Psoas muscle (tissue), 8 donors: Measurements from ENCODE around the gene KLK13. TPM values are rescaled to one million over a fixed set of nuclear protein-coding genes. Genes with fewer than 3 reads are reported as not detected.

Experiments
- ATAC-seq, 4 donors: fragments of 200-7000 bp; cut with Tn5 transposase; one replicate each; pipeline ENCODE4 v1.9.1; 2020; ENCODE audit warnings: moderate library complexity in 3 of 4, mild to moderate bottlenecking in 2 of 4
- DNase-seq, 2 donors: peaks; one replicate each; pipeline ENCODE4 v3.0.0-alpha.2; 2020
- H3K27ac ChIP-seq: fragments of 200-600 bp; one replicate; pipeline ENCODE4 v1.8.0; 2022
- H3K27me3 ChIP-seq, 3 donors: fragments of 200-600 bp in 1 of 3; one replicate each; pipeline versions ENCODE4 v1.6.1 to v1.8.0; 2013 to 2022; ENCODE audit warnings: low read length in 2 of 3, mild to moderate bottlenecking in 2 of 3, moderate library complexity in 1 of 3; ENCODE audit not compliant: insufficient read depth in 3 of 3
- H3K36me3 ChIP-seq, 2 donors: fragments of 200-600 bp in 1 of 2; one replicate each; pipeline versions ENCODE4 v1.6.1 to v1.8.0; 2013 to 2022; ENCODE audit warnings: low read depth in 1 of 2, mild to moderate bottlenecking in 1 of 2, moderate library complexity in 1 of 2; ENCODE audit not compliant: insufficient read depth in 1 of 2
- H3K4me1 ChIP-seq: fragments of 200-600 bp; one replicate; pipeline ENCODE4 v1.8.0; 2022
- H3K4me3 ChIP-seq: fragments of 200-600 bp; one replicate; pipeline ENCODE4 v1.8.0; 2022; ENCODE audit warnings: mild to moderate bottlenecking
- H3K9me3 ChIP-seq: fragments of 200-600 bp; one replicate; pipeline ENCODE4 v1.8.0; 2022
- WGBS, 3 donors: extraction: QIAGEN DNeasy Blood & Tissue Kit; methylation state at CpG; one replicate each; pipeline versions ENCODE4 v1.1.6 to v1.1.7; 2013; 5-methylcytosine and 5-hydroxymethylcytosine counted together
- intact Hi-C, 2 donors: fragments of 100-400 bp; cut with DNase I; formaldehyde crosslinking; loops; one replicate each; pipeline versions ENCODE4 v1.11.0 to v1.14.2; 2022
- polyA plus RNA-seq, 3 donors: library from polyadenylated mRNA; stranded (reverse); fragments of 200-250 nt; gene quantifications; one replicate each; pipeline ENCODE4 v1.2.3, GENCODE V29; 2013
- total RNA-seq, 4 donors: library from RNA; stranded (reverse); fragmentation: NEBNext Ultra II Directional in 2 of 4; extraction: Animal tissue kit (Norgen Biotek cat#: 25700) in 2 of 4; gene quantifications; one replicate each; pipeline versions ENCODE4 v1.2.1 to v1.2.4, GENCODE V29; 2021 to 2023
- TF ChIP-seq, protein P1 (sequence below): fragments of 200-600 bp; IDR thresholded peaks from one replicate; pipeline ENCODE4 v1.8.0; 2022; ENCODE audit warnings: antibody characterized with exemption
- donor health status: healthy with polysubstance abuse.
- donor health status: DM: no; HTN: no; CAD: no; lungs with moderate emphysema.
- donor health status: Bipolar disorder and iron deficiency.
- donor health status: healthy.
- donor health status: DM: yes; HTN: yes; CAD: no.
- donor health status: DM: no; HTN: no; CAD: no.
- donor health status: DM: no; HTN: no; CAD: no.
- donor health status: DM: yes; HTN: yes; CAD: no.

The KLK13 gene
- total and polyA plus RNA-seq, 7 donors: 0.18 TPM; not detected in 6

DNA sequence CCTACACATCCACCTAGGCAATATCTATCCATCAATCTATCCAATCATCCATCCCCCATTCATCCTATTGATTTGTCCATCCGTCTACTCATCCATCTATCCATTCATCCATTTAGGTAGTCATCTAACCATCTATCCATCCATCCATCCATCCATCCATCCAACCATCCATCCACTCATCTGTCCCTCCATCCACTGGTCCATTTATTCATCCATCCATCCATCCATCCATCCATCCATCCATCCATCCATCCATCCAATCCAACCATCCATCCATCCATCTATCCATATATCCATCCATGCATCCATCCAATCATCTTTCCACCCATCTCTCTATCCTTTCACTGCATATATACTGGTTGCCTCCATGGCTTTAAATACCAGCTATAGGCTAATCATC, 3.9 kb downstream of the KLK13 start:
- Histone ChIP-seq H3K27ac (no peak overlapping the region), H3K4me1 (no peaks in the 10 kb centered on the region), H3K9me3 (no peaks in the 10 kb centered on the region), H3K27me3 (peaks cover 0 to 31% (median 2%) of the 10 kb centered on the region in 3 donors), H3K4me3 (no peak overlapping the region), H3K36me3 (no peaks in the 10 kb centered on the region)
- TF ChIP-seq, protein P1, sequence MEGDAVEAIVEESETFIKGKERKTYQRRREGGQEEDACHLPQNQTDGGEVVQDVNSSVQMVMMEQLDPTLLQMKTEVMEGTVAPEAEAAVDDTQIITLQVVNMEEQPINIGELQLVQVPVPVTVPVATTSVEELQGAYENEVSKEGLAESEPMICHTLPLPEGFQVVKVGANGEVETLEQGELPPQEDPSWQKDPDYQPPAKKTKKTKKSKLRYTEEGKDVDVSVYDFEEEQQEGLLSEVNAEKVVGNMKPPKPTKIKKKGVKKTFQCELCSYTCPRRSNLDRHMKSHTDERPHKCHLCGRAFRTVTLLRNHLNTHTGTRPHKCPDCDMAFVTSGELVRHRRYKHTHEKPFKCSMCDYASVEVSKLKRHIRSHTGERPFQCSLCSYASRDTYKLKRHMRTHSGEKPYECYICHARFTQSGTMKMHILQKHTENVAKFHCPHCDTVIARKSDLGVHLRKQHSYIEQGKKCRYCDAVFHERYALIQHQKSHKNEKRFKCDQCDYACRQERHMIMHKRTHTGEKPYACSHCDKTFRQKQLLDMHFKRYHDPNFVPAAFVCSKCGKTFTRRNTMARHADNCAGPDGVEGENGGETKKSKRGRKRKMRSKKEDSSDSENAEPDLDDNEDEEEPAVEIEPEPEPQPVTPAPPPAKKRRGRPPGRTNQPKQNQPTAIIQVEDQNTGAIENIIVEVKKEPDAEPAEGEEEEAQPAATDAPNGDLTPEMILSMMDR: no peak
- DNase-seq (no peak), ATAC-seq (no peak)
- intact Hi-C loops: no loop called here
- WGBS, 3 donors: 0 to 50% (median 0%) methylated on average over 1 of the region's 1 CpG

DNA sequence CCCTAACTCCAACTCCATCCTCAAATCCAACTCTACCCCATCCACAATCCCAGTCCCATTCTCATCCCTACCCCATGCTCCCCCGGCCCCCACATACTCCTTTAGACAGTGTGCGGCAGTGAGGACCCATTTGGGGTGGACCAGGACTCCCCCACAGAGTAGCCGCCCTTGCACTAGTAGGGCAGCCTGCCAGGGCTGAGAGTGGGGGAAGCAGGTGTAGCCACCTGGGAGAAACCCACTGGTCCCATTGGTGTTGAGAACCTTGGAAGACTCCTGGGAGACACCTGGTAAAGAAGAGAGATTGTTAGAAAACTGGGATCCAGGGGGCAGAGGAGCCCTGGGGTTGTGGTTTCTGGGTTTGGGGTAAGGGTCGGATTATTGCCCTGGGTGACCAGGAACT, 4.6 kb downstream of the KLK13 start:
- H3K27ac ChIP-seq: no peak overlapping the region
- H3K4me3 ChIP-seq: no peak overlapping the region
- peaks cover 0 to 25% (median 2%) of the 10 kb centered on the region in 3 donors for H3K27me3 ChIP-seq
- DNase-seq (no peak), ATAC-seq (no peak)
- H3K36me3 ChIP-seq: no peaks in the 10 kb centered on the region
- WGBS, 3 donors: 65 to 71% (median 69%) methylated on average over 4 of the region's 4 CpGs
- no peaks in the 10 kb centered on the region for H3K4me1 ChIP-seq
- intact Hi-C loops: no loop called here
- no peaks in the 10 kb centered on the region for H3K9me3 ChIP-seq
- TF ChIP-seq, protein P1: no peak

DNA sequence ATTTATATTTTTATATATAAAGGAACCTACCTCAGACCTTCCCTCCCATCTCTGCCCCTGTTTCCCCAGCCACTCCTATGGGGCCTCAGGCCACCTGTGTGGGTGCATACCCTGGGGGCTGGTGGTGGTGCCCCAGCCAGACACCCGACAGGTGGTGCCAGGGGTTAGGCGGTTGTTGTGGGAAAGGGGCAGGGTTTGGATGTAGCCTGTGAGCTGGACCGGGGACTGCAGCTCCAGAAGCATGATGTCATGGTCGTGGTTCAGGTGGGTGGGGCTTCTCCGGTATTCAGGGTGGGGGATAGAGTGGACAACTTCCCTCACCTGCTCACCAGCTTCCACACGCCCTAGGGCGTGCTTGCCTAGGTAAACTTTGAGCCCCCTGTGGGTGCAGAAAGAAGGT, 5.2 kb downstream of the KLK13 start:
- Histone ChIP-seq H3K4me3 (no peak overlapping the region), H3K27ac (no peak overlapping the region), H3K36me3 (no peaks in the 10 kb centered on the region), H3K4me1 (no peaks in the 10 kb centered on the region), H3K9me3 (no peaks in the 10 kb centered on the region), H3K27me3 (peaks cover 0 to 19% (median 2%) of the 10 kb centered on the region in 3 donors)
- DNase-seq (no peak), ATAC-seq (no peak)
- intact Hi-C loops: no loop called here
- TF ChIP-seq, protein P1: no peak
- WGBS, 3 donors: 66 to 74% (median 68%) methylated on average over 7 of the region's 7 CpGs

DNA sequence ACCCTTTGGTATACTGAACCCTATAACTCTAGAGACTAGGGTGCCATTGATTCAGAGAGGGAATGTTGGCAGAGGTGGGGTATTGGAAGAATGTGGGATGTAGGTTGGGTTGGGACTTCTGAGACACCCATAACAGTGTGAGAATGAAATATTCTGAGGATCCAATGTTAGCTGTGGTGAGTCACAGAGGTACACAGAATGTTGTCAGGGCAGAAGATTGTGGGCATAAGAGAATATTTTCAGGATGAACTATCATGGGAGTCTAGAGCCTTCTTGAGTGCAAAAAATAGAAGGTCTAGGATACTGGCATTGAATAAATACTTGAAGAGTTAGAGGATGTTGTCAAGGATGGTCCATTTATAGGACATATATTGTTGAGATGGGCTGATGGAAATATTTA, 9.0 kb downstream of the KLK13 start:
- DNase-seq (no peak), ATAC-seq (no peak)
- TF ChIP-seq, protein P1: no peak
- no peaks in the 10 kb centered on the region for H3K4me1 ChIP-seq
- H3K9me3 ChIP-seq: no peaks in the 10 kb centered on the region
- no peak overlapping the region for H3K4me3 ChIP-seq
- H3K36me3 ChIP-seq: no peaks in the 10 kb centered on the region
- no peaks in the 10 kb centered on the region for H3K27me3 ChIP-seq
- intact Hi-C loops: no loop called here
- no peak overlapping the region for H3K27ac ChIP-seq

DNA sequence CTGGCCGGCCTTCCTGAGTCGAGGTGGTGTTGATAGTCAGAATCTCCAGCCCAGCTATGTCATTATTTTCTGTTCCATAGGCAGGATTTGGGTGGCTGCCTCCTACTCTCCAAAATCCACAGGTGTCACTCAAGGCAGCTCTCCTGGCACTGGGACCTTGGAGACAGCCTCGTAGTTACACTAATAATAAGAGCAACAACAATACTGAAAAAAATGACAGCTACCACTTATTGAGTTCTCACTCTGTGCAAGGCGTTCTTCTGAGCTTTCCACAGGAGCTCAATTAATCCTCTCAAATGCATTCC, 17.9 kb downstream of the KLK13 start:
- WGBS, 3 donors: 0 to 5% (median 1%) methylated on average over 4 of the region's 4 CpGs
- TF ChIP-seq, protein P1: no peak
- Histone ChIP-seq H3K36me3 (no peaks in the 10 kb centered on the region), H3K27ac (no peak overlapping the region), H3K27me3 (peaks cover 0 to 1% (median 0%) of the 10 kb centered on the region in 3 donors), H3K9me3 (no peaks in the 10 kb centered on the region), H3K4me3 (no peak overlapping the region), H3K4me1 (no peaks in the 10 kb centered on the region)
- intact Hi-C loops: no loop called here
- ATAC-seq: no peak
- no peak for DNase-seq
